Fibroblast of the aortic adventitia (primary cell): ENCODE data around the gene ROCK2. TPM values are rescaled to one million over a fixed set of nuclear protein-coding genes. Genes with fewer than 3 reads are reported as not detected.

Experiments used
- DNase-seq: peaks from one replicate; pipeline ENCODE4 v3.0.0-alpha.2; 2010; ENCODE audit warnings: low read depth
- H3K4me3 ChIP-seq: 2 replicates; pipeline ENCODE4 v1.5.1; 2011; ENCODE audit warnings: low read depth, mild to moderate bottlenecking, control low read depth, low read length, moderate library complexity
- total RNA-seq: library from RNA; depleted of rRNA; stranded (reverse); fragments of >200 nt; gene quantifications from 2 replicates; pipeline ENCODE4 v1.2.3, GENCODE V29; 2012; ENCODE audit warnings: low replicate concordance
- TF ChIP-seq, protein P1 (sequence below): IDR thresholded peaks from 2 replicates; pipeline ENCODE4 v1.5.1; 2011; ENCODE audit warnings: mild to moderate bottlenecking, low read length, control low read depth, inconsistent platforms; ENCODE audit not compliant: insufficient read depth

The ROCK2 gene
- total RNA-seq, 1 donor, result 65.3 TPM

DNA sequence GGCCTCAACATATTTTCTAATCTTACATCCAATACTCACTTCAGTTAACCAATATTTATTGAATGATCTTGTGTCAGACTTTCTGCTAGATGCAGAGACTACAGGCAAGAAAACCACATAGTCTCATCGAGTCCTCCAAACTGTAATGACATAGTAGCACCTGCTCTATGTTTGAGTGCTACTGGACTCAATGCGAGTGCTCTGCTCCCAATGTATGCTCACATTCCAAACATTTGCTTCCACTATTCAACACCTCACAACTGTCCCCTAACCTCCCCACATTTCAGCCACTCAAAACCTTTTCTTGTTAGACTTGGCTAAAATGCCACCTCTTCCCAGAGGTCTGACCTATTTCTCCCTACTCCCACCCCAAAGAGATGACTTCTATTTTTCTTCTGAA is 124.0 kb downstream of the ROCK2 start:
- DNase-seq, result no peak
- no peak overlapping the region for H3K4me3 ChIP-seq
- TF ChIP-seq, protein P1, sequence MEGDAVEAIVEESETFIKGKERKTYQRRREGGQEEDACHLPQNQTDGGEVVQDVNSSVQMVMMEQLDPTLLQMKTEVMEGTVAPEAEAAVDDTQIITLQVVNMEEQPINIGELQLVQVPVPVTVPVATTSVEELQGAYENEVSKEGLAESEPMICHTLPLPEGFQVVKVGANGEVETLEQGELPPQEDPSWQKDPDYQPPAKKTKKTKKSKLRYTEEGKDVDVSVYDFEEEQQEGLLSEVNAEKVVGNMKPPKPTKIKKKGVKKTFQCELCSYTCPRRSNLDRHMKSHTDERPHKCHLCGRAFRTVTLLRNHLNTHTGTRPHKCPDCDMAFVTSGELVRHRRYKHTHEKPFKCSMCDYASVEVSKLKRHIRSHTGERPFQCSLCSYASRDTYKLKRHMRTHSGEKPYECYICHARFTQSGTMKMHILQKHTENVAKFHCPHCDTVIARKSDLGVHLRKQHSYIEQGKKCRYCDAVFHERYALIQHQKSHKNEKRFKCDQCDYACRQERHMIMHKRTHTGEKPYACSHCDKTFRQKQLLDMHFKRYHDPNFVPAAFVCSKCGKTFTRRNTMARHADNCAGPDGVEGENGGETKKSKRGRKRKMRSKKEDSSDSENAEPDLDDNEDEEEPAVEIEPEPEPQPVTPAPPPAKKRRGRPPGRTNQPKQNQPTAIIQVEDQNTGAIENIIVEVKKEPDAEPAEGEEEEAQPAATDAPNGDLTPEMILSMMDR, result no peak

DNA sequence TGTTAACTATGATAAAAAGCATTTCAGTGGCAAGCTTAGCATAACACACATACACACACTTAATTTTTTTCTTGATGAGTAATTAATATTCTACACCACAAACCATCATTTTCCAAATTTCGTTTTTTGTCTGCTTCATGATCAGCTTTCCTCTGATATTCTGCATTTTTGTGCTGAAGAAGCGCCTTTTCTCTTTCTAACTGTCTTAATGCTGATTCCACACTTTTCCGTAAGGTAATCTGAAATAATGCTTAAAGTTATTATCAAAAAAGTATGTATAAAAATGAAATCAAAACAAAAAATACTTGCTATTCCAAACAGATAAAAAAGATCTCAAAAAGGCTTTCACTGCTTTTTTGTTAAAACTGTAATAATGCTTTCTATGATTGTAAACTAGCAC is 129.0 kb downstream of the ROCK2 start:
- TF ChIP-seq, protein P1, result no peak
- no peak for DNase-seq

DNA sequence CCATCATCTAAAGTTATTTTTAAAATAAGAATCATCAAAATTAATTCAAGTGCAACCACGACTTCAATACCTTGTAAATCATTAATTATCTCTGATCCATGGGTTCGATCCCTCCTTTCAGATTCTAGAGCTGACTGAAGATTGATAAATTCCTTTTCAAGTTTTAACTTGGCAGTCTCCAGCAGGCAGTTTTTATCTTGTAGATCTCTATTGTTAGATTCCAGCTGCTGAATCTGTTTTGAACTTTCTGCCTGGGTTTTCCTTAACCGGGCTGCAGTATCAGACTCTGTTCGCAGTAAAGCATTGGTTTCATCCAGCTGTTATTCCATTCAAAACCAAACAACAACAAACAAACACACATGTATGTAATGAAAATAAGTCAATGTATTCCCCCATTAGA is 129.7 kb downstream of the ROCK2 start:
- DNase-seq, result no peak
- no peak overlapping the region for H3K4me3 ChIP-seq
- TF ChIP-seq, protein P1, result no peak

More for the DNA sequence above, 129.0 kb downstream of the ROCK2 start:
- no peak overlapping the region for H3K4me3 ChIP-seq

DNA sequence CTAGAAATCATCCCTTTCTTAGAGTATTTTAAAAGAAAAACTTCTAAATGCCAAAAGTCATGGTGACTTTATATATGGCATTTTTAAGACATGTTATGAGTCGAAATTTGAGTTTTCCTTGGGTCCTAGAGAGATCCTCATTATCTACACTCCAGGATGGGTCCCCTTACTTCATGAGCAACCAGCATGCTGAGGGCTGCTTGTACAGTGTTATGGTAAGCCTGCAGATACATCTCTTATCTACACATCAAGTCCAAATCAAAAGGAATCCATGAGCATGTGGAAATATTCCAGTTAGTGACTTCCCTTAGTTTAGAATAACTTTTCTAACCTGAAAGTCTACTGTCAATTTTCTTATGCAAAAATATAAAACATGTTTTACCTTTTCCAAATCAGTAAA is 130.5 kb downstream of the ROCK2 start:
- TF ChIP-seq, protein P1, result no peak
- DNase-seq, result no peak

DNA sequence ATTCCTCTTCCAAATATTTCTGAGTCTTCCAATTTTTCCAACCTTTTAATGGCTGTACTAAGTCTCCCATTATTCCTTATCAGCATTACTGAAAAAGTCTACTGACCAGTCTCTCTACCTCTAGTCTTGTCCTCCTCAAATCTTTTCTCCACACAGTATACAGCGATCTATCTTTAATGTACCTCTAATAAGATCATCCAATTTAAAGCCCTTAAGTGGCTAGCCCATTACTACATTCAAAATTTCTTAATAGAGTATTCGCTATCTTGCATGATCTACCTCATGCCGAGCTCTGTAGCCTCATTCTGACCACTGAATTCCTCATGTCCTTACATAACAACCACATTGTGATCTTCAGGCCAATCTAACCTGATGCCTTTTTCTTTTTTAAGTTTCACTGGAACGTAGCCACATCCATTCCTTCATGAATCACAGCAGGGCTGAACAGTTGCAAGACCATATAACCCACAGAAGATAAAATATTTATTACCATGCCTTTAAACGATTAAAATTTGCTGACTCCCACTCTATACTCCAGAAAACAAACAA is 131.3 kb downstream of the ROCK2 start:
- TF ChIP-seq, protein P1, result no peak
- H3K4me3 ChIP-seq, result no peak overlapping the region
- DNase-seq, result peak; percentile 60

More for the DNA sequence above, 130.5 kb downstream of the ROCK2 start:
- no peak overlapping the region for H3K4me3 ChIP-seq

DNA sequence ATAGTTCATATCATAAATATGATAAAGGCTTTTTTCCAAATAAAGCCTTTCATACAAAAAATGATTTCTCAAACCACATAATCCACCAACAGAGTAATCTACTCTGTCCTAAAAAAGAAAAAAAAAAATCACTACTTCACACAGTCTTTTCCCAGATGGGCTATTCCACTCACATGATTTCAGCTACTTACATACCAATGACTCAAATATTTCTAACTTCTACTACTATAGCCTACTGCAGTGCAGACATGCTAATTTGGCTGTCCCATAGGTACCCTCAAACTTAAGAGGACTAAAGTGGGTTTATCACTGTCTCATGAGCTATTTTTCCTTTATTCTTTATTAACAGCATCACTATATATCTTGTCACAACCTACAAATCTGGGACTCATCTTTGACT is 131.8 kb downstream of the ROCK2 start:
- H3K4me3 ChIP-seq, result no peak overlapping the region
- no peak for DNase-seq
- TF ChIP-seq, protein P1, result no peak

DNA sequence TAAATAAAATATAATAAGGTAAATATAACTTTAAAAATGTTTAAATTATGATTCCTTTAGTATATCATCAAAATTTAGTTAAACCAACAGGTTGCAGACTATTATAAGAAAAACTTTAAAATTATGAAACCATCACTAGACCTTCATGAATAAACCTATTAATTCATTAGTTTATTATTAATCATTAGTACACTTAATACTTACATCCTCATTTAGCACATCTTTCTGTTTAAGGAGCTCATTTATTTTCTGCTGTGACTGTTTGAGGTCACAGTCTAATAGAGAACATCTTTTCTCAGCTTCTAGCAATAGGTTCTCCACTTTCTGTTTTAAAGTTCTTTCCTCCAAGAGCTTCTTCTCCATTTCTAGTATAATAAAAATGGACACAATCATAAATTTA is 136.4 kb downstream of the ROCK2 start:
- H3K4me3 ChIP-seq, result no peak overlapping the region
- DNase-seq, result no peak
- TF ChIP-seq, protein P1, result no peak
